HCT116 (cell line): ENCODE measurements around the gene AGRP. TPM values are rescaled to one million over a fixed set of nuclear protein-coding genes. Genes with fewer than 3 reads are reported as not detected.

Experiments
- ATAC-seq: fragments of 200-7000 bp; cut with Tn5 transposase; 2 replicates; pipeline ENCODE4 v1.9.1; 2020; ENCODE audit warnings: mild to moderate bottlenecking, moderate library complexity
- BruUV-seq: library from RNA; stranded (reverse); fragments of 400-500 nt; replicated peaks from 2 replicates; lab custom pipeline; 2021; lab: Mats Ljungman, UMichigan
- CTCF ChIA-PET: fragments of 300-600 bp; sonication (Branson Sonifier 250); formaldehyde crosslinking; loops from one replicate; lab custom pipeline; 2021; ENCODE audit warnings: antibody characterized with exemption; lab: Charles Lee
- POLR2A ChIA-PET: fragments of 300-600, 350-600 bp; sonication (Branson Sonifier 250); formaldehyde crosslinking; loops from one replicate; lab custom pipeline; 2021; ENCODE audit warnings: antibody characterized with exemption; lab: Charles Lee
- RAD21 ChIA-PET, 2 experiments: fragments of 300-600 bp; sonication (Branson Sonifier 250); formaldehyde crosslinking; loops; one replicate each; lab custom pipeline; 2023; ENCODE audit warnings: low total read pairs in 2 of 2; ENCODE audit not compliant: uncharacterized antibody in 2 of 2, unreplicated experiment in 2 of 2, low non-redundant PET in 1 of 2; lab: Charles Lee
- DNase-seq: peaks from one replicate; pipeline ENCODE4 v3.0.0-alpha.2; 2010; ENCODE audit warnings: low read depth, low spot score
- H2AFZ ChIP-seq: fragments of 200-600 bp; shearing (Covaris generic), sonication (generic); 2 replicates; pipeline ENCODE4 v1.6.1; 2017; ENCODE audit warnings: low read depth, mixed run types, mixed read lengths, antibody characterized with exemption, low read length; ENCODE audit not compliant: poor library complexity, severe bottlenecking
- H3K27ac ChIP-seq: 2 replicates; pipeline ENCODE4 v1.5.1; 2012; ENCODE audit warnings: low read depth, low read length
- H3K27me3 ChIP-seq: fragments of 200-600 bp; sonication (generic); 2 replicates; pipeline ENCODE4 v1.6.1; 2016; ENCODE audit warnings: mixed run types, low read length, mixed read lengths; ENCODE audit not compliant: insufficient read depth
- H3K36me3 ChIP-seq, 2 experiments: fragments of 200-500 bp in 1 of 2; fragments of 200-600 bp in 1 of 2; sonication (Bioruptor generic) in 1 of 2; sonication (generic) in 1 of 2; 2 replicates each; pipeline versions ENCODE4 v1.5.1 to v1.6.1; 2014 to 2016; ENCODE audit warnings: low read length in 2 of 2, inconsistent platforms in 1 of 2, mixed read lengths in 1 of 2, mixed run types in 1 of 2; ENCODE audit not compliant: insufficient read depth in 2 of 2, control insufficient read depth in 1 of 2
- H3K4me1 ChIP-seq, 2 experiments: fragments of 200-600 bp in 1 of 2; sonication (generic) in 1 of 2; 2 replicates each; pipeline versions ENCODE4 v1.5.1 to v1.6.1; 2012 to 2017; ENCODE audit warnings: low read length in 2 of 2, inconsistent platforms in 1 of 2, mild to moderate bottlenecking in 1 of 2, mixed read lengths in 1 of 2, mixed run types in 1 of 2, moderate library complexity in 1 of 2; ENCODE audit not compliant: insufficient read depth in 2 of 2, control insufficient read depth in 1 of 2
- H3K4me2 ChIP-seq: fragments of 200-600 bp; sonication (generic); 2 replicates; pipeline ENCODE4 v1.6.1; 2017; ENCODE audit warnings: mixed run types, low read length, mixed read lengths
- H3K4me3 ChIP-seq, 2 experiments: fragments of 200-600 bp in 1 of 2; sonication (generic) in 1 of 2; replicated peaks in 1 of 2; 2 replicates each; pipeline ENCODE4 v1.5.1; 2011 to 2016; ENCODE audit warnings: low read length in 2 of 2, control low read depth in 1 of 2, low read depth in 1 of 2, mild to moderate bottlenecking in 1 of 2, mixed read lengths in 1 of 2, mixed run types in 1 of 2
- H3K79me2 ChIP-seq: fragments of 200-600 bp; sonication (generic); 2 replicates; pipeline ENCODE4 v1.6.1; 2017; ENCODE audit warnings: mild to moderate bottlenecking, mixed run types, low read length, moderate library complexity, mixed read lengths; ENCODE audit not compliant: insufficient read depth
- H3K9ac ChIP-seq: fragments of 200-600 bp; sonication (generic); 2 replicates; pipeline ENCODE4 v1.6.1; 2016; ENCODE audit warnings: low read length, mixed read lengths
- H3K9me2 ChIP-seq: fragments of 200-600 bp; sonication (generic), shearing (Covaris generic); 2 replicates; pipeline ENCODE4 v1.6.1; 2017; ENCODE audit warnings: mixed run types, mild to moderate bottlenecking, moderate library complexity; ENCODE audit not compliant: insufficient read depth
- H3K9me3 ChIP-seq, 2 experiments: fragments of 200-500 bp in 1 of 2; fragments of 200-600 bp in 1 of 2; sonication (Bioruptor generic) in 1 of 2; sonication (generic) in 1 of 2; 2 replicates each; pipeline ENCODE4 v1.6.1; 2014 to 2017; ENCODE audit warnings: low read length in 2 of 2, mixed read lengths in 2 of 2, inconsistent platforms in 1 of 2, low read depth in 1 of 2, mild to moderate bottlenecking in 1 of 2, mixed run types in 1 of 2, moderate library complexity in 1 of 2; ENCODE audit not compliant: control insufficient read depth in 1 of 2, insufficient read depth in 1 of 2
- H4K20me1 ChIP-seq: fragments of 200-600 bp; sonication (generic), shearing (Covaris generic); 2 replicates; pipeline ENCODE4 v1.6.1; 2017; ENCODE audit warnings: mixed run types, mild to moderate bottlenecking, moderate library complexity; ENCODE audit not compliant: insufficient read depth
- CBX3 ChIP-seq: IDR thresholded peaks from 2 replicates; pipeline ENCODE4 v1.6.1; 2012; ENCODE audit warnings: low read depth
- CTCF ChIP-seq, 3 experiments: fragments of 200-600 bp in 1 of 3; sonication (generic) in 1 of 3; IDR thresholded peaks in 2 of 3; conservative IDR thresholded peaks in 1 of 3; 2 replicates each; pipeline ENCODE4 v1.5.1; 2012 to 2017; ENCODE audit warnings: low read depth in 2 of 3, low read length in 2 of 3, antibody characterized with exemption in 1 of 3, borderline replicate concordance in 1 of 3, control low read depth in 1 of 3, mild to moderate bottlenecking in 1 of 3, mixed read lengths in 1 of 3, mixed run types in 1 of 3, moderate library complexity in 1 of 3; ENCODE audit not compliant: insufficient read depth in 1 of 3
- EGR1 ChIP-seq: IDR thresholded peaks from 2 replicates; pipeline ENCODE4 v1.6.1; 2012; ENCODE audit warnings: low read depth
- ELF1 ChIP-seq: IDR thresholded peaks from 2 replicates; pipeline ENCODE4 v1.6.1; 2012; ENCODE audit warnings: low read depth, borderline replicate concordance
- FOSL1 ChIP-seq: IDR thresholded peaks from 2 replicates; pipeline ENCODE4 v1.6.1; 2012; ENCODE audit warnings: low read depth
- REST ChIP-seq: IDR thresholded peaks from 2 replicates; pipeline ENCODE4 v1.6.1; 2012; ENCODE audit warnings: low read depth
- SP1 ChIP-seq: IDR thresholded peaks from 2 replicates; pipeline ENCODE4 v1.6.1; 2012; ENCODE audit warnings: low read depth
- SRF ChIP-seq: IDR thresholded peaks from 2 replicates; pipeline ENCODE4 v1.6.1; 2012; ENCODE audit warnings: low read depth
- ZBTB33 ChIP-seq: IDR thresholded peaks from 2 replicates; pipeline ENCODE4 v1.6.1; 2011; ENCODE audit warnings: mild to moderate bottlenecking, low read length, moderate library complexity; ENCODE audit not compliant: insufficient replicate concordance; ENCODE audit errors: extremely low read depth
- intact Hi-C: fragments of 100-400 bp; cut with micrococcal nuclease; formaldehyde crosslinking; loops from 2 replicates; pipeline ENCODE4 v1.10.0; 2022
- total RNA-seq: library from RNA; stranded (reverse); gene quantifications from one replicate; pipeline ENCODE4 v1.2.1, GENCODE V29; 2021; ENCODE audit not compliant: unreplicated experiment

AGRP gene
- total RNA-seq, 1 experiment from 2014 or later, result not detected

GRCh38 chr16:67459066-67459860, 24.1 kb downstream of the AGRP start (continued):
- TF ChIP-seq CTCF (IDR thresholded peaks at IDR 0.05 in 2 of 3, conservative IDR thresholded peaks at IDR 0.05 in 1 of 3; ENCODE audit: borderline replicate concordance in 1 of 3, insufficient read depth in 1 of 3, low read depth in 2 of 3, low read length in 2 of 3) (no peak), SRF (no peak), ELF1 (no peak), FOSL1 (no peak), EGR1 (no peak), CBX3 (no peak), SP1 (no peak)

GRCh38 chr16:67458121-67458641, 25.2 kb downstream of the AGRP start:
- H3K9me2 ChIP-seq, result no peaks in the 10 kb centered on the region
- no peaks in the 10 kb centered on the region for H3K27me3 ChIP-seq
- no peaks in the 10 kb centered on the region for H4K20me1 ChIP-seq
- H3K36me3 ChIP-seq, result no peaks in the 10 kb centered on the region
- ATAC-seq (no peak), DNase-seq (no peak)
- intact Hi-C loops, result no loop called here
- no peak overlapping the region for H3K9ac ChIP-seq
- H2AFZ ChIP-seq, result no peak overlapping the region
- H3K9me3 ChIP-seq, result no peaks in the 10 kb centered on the region
- no peak overlapping the region for H3K27ac ChIP-seq
- TF ChIP-seq ZBTB33, result no peak
- no peak for TF ChIP-seq REST
- ChIA-PET CTCF (no interaction called here), RAD21 (no interaction called here), POLR2A (no interaction called here)
- H3K79me2 ChIP-seq, result no peaks in the 10 kb centered on the region; the same call in 1 of the 2 replicates
- no peak overlapping the region for H3K4me2 ChIP-seq
- BruUV-seq, result no TSS peak
- H3K4me3 ChIP-seq, result no peak overlapping the region
- peaks cover 3 to 9% of the 10 kb centered on the region in 2 experiments; a peak in 3 of 4 replicates for H3K4me1 ChIP-seq
